ENCODE data around the gene RALBP1.
A peak's percentile ranks its signal among the peaks of the same experiment; 100 is the strongest.

Gene RALBP1

DNA sequence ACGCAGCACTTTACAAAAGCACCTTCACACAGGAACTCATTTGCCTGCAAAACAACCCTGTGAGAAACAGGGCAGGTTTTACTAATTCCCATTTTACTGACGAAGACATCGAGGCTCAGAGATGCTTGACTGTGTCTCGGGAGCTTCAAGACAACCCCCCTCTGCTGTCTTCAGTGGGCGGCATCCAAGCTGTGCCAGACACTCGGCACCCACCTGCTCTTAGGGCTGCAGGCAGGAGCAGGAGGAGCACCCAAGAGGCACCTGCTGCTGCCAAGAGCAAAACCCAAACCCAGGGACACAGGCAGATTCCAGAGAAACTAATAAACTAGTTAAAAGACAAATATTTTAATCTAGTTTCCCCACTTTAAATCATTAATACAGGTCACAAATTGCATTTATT is 71.2 kb downstream of the RALBP1 start:
- no peak for DNase-seq (ENCODE audit: low read depth in 2 of 3, low spot score in 1 of 3)

- DNase-seq (ENCODE audit: low read depth in 2 of 3, low spot score in 1 of 3), result no peak
These were observed 72.5 kb downstream of the RALBP1 start for GRCh38 chr18:9547782-9548181.

DNA sequence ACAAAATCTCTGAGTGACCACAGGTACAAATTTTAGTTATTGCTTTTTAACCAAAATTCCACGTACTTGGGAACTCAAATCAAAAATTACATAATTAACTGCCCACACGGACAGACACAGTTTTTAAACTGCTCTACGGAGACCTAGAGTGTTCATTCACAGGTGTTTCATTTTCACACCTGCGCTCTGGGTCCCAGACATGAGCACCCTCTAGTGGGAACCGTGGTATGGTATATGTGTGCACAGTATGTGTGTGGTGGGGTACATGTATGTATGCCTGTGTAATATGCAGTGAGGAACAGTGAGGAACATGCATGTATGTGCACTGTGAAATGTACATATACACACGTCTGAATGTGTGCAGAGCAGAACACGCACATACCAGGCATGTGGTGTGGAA is 74.1 kb downstream of the RALBP1 start:
- DNase-seq (ENCODE audit: low read depth in 2 of 3, low spot score in 1 of 3), result no peak

DNA sequence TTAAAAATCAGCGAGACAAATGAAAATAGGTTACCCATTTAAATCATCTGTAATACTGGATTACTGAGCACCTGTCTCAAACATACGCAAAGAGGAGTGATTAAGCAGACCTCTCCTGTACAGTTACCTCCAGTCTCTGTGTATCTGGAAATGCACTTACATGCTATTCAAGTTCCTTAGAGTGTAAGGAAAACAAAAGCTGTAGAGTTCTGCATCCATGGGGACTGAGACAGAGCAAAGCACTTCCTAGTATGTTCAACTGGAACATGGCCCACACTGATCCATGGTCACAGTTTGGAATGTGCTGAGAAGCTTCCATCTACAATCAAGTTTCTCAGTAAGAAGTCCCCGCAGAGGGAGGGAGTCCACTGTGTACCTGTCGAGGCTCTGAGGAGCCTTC is 75.1 kb downstream of the RALBP1 start:
- no peak for DNase-seq (ENCODE audit: low read depth in 2 of 3, low spot score in 1 of 3)

DNA sequence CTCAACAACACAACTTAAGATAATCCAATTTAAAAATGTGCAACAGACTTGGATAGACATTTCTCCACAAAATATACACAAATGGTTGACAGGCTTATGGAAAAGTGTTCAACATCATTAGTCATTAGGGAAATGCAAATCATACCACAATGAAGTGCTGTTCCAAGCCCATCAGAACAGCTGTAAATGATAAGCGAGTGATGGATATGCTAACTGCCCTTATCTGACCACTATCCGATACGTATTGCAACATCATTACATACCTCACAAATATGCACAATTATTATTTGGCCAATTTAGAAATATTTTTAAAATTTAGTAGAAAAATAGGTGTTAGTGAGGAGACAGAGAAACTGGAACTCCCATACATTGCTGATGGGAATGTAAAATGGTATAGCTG is 76.9 kb downstream of the RALBP1 start:
- DNase-seq (ENCODE audit: low read depth in 2 of 3, low spot score in 1 of 3), result no peak

DNA sequence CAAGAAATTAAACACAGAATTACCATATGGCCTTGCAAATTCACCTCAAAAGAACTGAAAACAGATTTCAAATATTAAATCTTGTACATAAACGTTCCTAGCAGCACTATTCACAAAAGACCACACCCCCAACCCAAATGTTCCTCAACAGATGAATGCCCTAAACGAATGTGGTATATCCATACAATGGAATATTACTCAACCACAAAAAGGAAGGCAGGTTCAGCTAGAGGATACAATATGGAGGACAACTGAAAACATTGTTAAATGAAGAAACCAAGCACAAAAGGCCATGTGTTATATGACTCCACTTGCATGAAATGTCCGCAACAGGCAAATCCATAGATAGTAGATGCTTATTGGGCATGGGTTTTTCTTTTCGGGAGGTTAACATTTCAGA is 77.3 kb downstream of the RALBP1 start:
- no peak for DNase-seq (ENCODE audit: low read depth in 2 of 3, low spot score in 1 of 3)

GRCh38 chr18:9557250-9557943 is 82.1 kb downstream of the RALBP1 start:
- DNase-seq (ENCODE audit: low read depth in 2 of 3, low spot score in 1 of 3), result no peak

- DNase-seq (ENCODE audit: low read depth in 2 of 3, low spot score in 1 of 3), result no peak
These were observed 83.2 kb downstream of the RALBP1 start for GRCh38 chr18:9558387-9559064.

- DNase-seq (ENCODE audit: low read depth in 2 of 3, low spot score in 1 of 3), result no peak
These were observed 83.9 kb downstream of the RALBP1 start for GRCh38 chr18:9559253-9559652.

GRCh38 chr18:9561759-9562158 is 86.4 kb downstream of the RALBP1 start:
- DNase-seq (ENCODE audit: low read depth in 2 of 3, low spot score in 1 of 3), result no peak

GRCh38 chr18:9562584-9562983 is 87.3 kb downstream of the RALBP1 start:
- no peak for DNase-seq (ENCODE audit: low read depth in 2 of 3, low spot score in 1 of 3)

DNA sequence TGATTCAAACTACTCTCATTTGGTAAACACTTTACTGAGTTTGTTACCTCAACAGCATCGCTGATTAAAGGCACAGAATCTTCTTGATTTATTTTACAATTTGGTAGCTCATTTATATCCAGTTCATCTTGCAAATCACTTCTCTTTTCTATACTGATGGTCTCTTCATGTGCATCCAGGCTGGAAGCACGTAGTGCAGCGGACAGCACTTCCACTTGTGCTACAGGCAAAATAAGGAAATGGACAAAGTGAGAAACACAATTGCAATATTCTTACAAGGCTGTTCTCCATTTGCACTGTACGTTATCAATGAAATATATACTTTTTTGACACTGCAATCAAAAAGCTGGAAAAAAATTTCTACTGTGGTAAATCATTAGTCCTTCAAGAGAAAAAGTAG is 88.0 kb downstream of the RALBP1 start:
- no peak for DNase-seq (ENCODE audit: low read depth in 2 of 3, low spot score in 1 of 3)

DNA sequence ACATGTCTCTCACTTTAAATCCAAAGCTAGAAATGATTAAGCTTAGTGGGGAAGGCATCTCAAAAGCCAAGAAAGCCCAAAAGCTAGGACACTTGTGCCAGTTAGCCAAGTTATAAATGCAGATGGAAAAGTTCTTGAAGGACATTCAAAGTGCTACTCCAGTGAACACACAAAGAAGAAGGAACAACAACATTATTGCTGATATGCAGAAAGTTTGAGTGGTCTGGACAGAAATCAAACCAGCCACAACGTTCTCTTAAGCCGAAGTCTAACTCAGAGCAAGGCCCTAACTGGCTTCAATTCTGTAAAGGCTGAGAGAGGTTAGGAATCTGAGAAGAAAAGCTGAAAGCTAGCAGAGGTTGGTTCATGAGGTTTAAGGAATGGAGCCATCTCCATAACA is 90.1 kb downstream of the RALBP1 start:
- no peak for DNase-seq (ENCODE audit: low read depth in 2 of 3, low spot score in 1 of 3)

GRCh38 chr18:9568186-9568585 is 92.9 kb downstream of the RALBP1 start:
- no peak for DNase-seq (ENCODE audit: low read depth in 2 of 3, low spot score in 1 of 3)

- no peak for DNase-seq (ENCODE audit: low read depth in 2 of 3, low spot score in 1 of 3)
These were observed 93.9 kb downstream of the RALBP1 start for GRCh38 chr18:9569178-9569577.

DNA sequence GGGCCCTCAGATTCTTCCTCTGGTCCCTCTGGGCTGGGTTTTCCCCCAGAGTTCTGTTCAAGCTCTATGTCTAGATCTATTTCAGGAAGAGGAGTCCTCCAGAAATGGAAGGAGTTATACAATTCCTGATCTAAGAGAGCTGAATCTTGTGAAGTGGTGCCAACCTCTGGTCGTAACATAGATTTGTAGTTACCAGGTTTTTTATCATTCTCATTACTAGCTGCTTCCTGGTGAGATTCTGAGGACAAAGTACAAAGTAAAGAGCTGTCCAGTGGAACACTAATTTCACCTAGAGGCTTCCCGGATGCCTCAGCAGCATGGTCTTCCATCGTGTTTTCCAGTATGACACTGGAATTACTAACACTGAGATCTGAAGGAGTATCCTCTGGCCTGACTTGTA is 94.9 kb downstream of the RALBP1 start:
- no peak for DNase-seq (ENCODE audit: low read depth in 2 of 3, low spot score in 1 of 3)

DNA sequence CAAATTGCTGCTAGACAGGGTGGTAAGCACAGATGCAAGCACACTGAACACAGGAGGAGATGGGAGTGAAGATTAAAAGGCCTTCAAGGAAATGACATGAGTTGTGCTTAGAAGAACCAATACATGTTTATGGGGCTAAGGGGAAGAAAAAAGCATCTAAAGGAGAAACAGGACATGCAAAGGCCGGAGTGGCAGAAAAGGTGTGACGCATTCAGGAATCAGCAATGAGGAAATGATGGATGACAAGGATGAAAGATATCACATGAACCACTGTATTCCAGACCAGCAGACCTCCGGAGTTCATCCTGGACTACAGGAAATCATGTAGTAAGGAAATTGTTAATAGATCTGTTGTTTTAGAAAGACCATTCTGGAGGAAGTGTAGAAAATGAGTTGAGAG is 96.2 kb downstream of the RALBP1 start:
- DNase-seq (ENCODE audit: low read depth in 2 of 3, low spot score in 1 of 3), result no peak

- DNase-seq (ENCODE audit: low read depth in 2 of 3, low spot score in 1 of 3), result no peak
These were observed 99.3 kb downstream of the RALBP1 start for GRCh38 chr18:9574473-9575115.

DNA sequence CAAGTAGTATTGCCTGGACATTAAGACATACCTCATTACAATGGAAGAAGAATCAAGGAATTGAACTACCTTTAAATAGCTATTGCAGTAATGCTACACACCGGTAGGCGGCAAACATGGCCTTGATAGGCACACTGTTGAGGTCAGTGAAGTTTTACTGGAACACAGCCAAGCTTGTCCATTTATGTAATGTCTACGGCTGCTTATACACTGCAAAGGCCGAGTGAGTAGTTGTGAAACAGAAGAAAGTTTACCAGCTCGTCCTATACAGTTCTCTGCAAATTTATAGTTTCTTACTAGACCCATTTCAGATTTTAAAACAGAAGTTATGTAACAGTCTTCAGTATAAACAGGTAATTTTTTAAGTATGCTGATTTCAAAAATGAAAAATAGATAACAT is 100.2 kb downstream of the RALBP1 start:
- peak in 2 of 3 donors; percentile 2 to 3 for DNase-seq (ENCODE audit: low read depth in 2 of 3, low spot score in 1 of 3)

DNA sequence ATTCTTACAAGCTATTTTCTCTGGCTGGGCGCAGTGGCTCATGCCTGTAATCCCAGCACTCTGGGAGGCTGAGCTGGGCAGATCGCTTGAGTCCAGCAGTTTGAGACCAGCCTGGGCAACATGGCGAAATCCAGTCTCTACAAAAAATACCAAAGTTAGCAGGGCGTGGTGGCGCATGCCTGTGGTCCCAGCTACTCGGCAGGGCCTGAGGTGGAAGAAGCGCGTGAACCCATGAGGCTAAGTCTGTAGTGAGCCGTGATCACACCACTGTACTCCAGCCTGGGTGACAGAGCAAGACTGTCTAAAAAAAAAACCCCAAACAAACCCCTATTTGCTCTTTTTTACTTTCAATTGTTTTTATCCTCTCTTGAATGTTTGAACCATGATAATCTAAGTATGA is 102.0 kb downstream of the RALBP1 start:
- DNase-seq (ENCODE audit: low read depth in 2 of 3, low spot score in 1 of 3), result no peak

GRCh38 chr18:9578306-9578705 is 103.0 kb downstream of the RALBP1 start:
- DNase-seq (ENCODE audit: low read depth in 2 of 3, low spot score in 1 of 3), result no peak

DNA sequence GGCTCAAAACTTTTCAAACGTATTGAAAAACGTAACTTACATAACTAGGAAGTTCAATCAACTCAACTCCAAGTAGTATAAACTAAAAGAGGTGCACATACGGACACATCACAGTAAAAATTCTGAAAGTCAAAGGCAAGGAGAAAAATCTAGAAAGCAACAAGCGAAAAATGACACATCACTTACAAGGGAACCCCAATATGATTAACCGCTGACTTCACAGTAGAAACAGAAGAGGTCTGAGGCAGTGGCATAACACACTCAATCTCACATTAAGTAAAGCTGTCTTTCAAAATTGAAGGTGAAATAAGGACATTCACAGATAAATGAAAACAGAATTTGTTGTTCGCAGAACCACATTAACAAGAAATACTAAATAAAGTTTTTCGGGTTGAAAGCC is 106.4 kb downstream of the RALBP1 start:
- no peak for DNase-seq (ENCODE audit: low read depth in 2 of 3, low spot score in 1 of 3)

DNA sequence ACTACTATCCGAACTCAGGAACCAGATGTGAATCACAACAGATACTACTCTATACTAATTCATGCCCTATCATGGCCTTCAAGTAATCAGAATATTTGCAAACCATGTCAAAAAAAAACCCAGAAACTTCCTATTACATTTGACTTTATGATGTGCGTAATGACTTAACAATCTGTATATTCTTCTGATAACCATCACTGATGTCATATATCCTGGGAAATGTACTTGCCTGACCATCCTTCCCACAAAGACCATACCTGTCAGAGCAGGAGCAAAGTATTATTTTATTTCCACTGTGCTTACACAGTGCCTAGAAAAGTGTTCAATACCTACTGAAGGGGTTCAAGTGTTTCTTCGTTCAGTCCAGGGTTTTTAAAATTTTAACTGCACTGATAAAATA is 111.5 kb downstream of the RALBP1 start:
- no peak for DNase-seq (ENCODE audit: low read depth in 2 of 3, low spot score in 1 of 3)
